ENCODE data around the gene PDK4.
"Not testable (repeated sequence)": the region's sequence is repeated elsewhere in the genome, so short reads cannot be mapped to it uniquely, and the experiment has no call there.

Gene PDK4

DNA sequence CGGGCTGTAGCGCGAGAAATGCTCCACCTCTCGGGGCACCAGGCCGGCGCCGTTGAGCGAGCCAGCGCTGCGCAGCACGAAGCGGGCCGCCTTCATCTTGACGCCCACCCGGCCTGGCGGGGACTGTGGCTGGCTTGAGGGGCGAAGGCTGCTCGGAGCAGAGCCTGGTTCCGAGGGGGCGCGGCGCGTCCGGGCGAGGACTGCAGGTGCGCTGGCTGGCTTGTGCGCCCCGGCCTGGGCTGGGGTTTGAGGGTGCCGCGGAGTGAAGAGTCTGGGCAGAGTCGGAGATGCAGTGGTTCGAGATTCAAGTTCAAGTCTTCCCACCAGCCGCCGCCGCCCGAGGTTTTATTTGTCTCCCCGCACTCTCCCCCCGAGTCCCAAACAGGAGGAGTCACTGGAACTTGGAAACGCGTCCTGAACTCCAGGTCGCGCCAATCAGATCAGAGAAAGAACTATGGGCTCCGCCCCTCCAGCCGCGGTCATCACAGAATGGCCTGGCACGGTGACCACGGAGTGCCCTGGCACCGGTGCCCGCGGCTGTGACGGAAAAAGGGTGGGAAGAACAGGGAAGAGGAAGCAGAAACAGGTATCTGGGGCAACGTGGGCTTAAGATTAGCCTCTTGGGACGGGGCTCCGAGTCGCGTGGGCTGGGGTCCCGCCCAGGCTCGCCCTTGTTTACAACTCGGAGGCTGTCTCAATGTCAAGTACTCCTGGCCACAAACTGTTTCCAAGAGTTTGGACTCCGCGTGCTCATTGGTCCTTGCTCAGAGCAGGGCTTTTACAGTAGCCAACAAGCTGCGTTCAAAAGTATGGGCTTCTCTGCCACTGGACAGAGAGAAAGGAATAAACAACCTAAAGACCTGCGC, at the start of gene PDK4:
Gene PDK4 (minus strand): TSS at position 319 of the 866 bp plus-strand sequence. CDS start 223 bp downstream, at position 96.
- DNase-seq = peak; percentile 19

DNA sequence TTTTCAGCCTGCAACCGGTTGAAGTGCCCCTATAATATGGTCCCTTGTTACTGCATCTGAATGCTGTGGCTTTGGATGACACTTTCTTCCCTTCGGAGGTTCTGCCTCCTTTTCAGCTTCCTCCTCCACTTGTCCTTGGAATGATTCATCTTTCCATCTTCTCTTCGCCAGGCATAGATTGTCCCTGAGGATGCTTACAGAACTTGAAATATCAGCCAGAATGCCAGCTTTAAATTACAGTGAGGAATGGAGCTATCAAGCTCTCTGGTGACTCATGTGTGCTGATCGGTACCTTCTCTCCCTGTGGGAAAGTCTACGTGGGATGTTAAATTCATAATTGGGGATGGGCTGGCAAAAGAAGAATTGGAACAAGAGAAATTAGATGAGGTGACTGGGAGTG, 45.9 kb upstream of the PDK4 start:
- DNase-seq = no peak

DNA sequence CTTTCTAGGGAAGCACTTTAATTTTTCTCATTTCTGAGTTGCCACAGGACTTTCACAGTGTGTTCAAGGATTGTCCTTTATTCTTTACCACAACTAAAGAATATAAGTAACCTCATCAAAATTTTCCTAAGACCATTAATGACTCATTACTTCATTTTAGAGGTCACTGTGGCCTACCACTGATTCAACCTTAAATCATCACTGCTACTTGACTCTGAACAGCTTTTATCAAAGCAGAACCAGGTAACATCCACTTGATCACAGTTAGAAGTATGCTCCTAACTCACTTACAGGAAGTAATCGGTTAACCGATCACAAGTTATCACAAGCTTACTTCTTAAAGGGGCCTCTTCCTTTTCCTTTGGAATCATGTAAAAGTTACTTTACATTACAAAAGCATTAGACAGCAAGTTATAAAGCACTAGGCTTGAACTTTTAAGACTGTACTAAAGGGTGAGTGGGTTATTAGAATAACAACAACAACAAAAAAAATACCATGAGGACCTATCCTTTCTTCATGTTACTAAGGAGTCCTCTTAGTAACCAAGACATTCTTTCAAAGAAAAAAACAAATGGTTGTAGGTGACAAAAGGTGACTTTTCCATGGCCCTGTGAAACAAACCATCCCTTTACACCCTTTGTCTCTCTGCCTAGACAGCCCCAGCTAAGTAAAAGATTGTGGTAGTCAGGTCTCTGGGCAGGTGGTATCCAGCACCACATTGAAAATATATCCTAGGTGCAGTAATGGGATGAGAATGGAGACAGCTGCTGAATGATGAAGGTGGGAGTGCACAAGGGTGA, 40.0 kb upstream of the PDK4 start:
- DNase-seq = peak; percentile 19

DNA sequence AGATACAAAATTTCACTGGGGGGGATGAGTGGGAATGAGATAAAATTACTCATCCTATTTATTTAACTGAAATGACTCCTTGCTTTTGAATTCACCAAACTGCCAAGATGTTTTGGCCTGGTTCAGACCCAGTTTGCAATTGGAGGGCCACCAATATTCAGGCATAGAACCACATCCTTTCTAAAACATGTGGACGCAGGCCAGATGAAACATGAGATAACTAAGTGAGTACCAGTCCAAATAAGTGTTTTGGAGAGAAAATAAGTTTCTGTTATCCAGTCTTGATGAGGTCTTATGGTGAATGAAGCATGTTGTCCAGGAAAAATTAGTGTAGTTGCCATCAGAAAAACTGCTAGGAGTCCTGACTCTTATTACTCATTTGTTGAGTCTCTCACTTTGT, 36.3 kb upstream of the PDK4 start:
- no peak for DNase-seq

DNA sequence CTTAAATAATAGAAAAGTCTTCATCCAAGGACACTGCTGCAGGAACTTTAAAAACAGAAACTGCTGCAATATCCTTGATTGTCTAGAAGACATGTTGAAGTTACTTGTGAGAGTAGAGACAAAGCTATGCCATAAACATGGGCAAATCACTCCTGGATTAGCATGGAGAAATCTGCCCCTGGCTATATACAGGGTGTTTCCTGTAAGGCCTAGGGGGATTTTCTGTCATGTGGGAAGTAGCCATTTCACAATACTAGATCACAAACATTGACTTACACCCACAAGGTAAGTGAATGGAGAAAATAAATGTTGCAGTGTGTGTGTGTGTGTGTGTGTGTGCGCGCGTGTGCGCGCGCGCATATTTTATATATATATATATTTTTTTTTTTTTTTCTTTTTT, 35.2 kb upstream of the PDK4 start:
- DNase-seq = no peak

DNA sequence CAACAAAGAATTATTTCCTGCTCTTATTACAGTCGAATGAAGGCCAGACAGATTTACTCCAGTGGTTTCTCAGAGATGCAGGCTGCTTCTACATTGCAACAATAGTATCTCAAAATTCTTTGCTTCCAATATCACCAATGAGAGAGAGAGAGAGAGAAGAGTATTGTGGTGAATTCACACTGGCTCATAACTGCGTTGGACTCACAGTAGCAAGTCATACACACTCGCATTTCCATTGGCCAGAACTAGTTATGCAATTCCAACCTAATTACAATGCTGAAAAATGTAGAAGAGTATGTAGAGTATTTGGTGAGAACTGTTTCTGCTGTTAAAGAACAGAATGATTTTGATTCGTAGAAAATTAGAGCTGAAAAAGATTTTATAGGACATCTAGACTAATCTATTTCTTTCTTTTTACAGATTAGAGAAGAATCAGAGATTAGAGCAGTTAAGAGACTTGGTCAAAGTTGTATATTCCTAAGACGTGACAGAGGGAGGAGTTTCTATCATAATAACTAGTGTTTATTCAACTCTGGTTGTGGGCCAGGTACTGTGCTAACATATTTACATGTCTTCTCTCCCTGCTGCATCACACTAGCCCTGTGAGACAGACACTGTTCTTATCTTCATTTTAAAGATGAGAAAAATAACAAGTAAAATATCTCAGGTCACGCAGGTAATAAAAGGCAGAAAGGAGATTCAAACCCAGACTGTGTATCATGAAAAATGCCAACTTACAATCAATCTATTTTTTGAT, 34.6 kb upstream of the PDK4 start:
- DNase-seq = no peak

DNA sequence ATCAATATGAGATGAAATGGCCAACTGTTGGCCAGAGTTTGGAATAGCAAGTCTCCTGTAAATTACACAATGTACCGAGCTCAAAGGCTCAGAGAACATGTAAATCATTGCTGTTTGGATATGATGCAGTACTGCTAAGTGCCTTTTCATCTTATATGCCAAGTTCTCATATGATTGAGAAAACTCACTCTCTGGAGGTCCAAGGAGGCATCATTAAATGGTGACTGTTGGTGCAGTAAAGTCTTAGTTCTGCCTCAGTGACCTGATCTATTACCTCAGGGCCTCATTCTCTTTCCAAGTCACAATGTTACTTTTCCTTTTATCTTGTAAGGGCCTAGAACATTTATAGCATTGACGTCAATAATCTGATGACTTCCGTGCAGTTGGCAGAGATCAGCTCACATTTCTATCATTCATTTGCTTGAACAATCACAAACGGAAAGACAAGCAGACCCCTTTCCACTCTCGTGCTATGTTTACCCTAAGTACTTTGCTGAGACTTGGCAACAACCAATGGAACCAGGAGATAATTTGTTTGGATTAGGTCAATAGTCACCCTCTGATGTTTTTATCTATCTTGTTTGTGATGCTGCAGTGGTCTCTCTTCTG, 32.6 kb upstream of the PDK4 start:
- DNase-seq = no peak

DNA sequence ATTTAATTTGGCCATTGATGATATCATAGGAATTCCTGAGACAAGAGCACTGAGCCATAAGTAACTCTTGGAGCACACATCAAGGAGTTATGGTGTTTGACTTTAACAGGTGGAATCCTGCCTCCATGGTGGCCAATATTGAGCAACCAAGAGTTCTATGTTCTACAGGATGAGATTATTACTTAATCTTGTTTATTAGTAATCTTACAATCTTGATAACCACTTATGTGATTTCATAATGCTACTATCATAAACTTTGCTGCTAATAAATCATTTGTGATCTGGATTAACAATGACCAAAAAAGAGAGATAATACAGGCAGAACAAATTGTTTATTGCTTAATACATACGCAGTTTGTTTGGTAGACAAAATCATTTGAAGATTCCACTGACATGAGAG, 27.5 kb upstream of the PDK4 start:
- DNase-seq = no peak

DNA sequence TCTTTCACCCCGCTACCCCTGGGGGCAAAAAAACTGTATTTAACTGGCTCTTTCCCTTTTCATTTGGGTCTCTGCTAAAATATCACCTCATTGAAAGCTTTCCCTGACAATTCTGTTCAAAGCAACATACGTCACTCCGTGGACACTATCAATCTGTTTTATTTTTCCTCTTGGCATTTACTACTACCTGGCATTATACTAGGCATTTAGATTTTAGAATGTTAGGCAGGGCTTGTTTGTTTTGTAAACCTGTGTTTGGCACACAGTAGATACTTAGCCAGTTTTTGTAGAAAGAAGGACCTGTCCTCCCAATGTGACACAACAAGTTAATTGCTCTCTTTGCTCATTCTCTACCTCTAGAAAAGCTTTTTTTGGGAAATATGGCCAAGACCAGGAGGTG, 26.5 kb upstream of the PDK4 start:
- DNase-seq = no peak

DNA sequence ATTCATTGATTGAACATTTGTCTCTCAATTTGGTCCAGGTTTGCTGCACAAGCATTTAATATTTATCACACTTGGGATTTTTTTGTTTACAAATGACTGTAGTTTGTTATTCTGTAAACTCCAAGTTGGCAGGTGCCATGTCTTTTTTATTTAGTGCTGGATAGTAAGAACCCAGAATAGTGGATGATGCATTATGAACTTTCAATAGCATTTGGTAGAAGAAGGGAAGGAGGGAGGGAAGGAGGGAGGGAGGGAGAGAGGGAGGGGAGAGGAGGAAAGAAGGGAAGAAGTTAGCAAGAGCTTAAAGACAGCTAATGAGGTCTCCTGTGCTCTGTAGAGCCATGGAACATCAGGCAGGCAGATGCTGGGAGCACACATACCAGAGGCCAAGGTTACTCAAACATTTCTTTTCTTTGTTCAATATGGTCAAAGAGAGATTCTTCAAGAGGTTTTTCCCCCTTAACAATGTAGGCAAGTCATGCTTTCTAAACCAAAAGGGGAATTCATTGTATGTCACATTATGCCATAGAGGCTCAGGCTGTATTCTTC, 25.8 kb upstream of the PDK4 start:
- no peak for DNase-seq

DNA sequence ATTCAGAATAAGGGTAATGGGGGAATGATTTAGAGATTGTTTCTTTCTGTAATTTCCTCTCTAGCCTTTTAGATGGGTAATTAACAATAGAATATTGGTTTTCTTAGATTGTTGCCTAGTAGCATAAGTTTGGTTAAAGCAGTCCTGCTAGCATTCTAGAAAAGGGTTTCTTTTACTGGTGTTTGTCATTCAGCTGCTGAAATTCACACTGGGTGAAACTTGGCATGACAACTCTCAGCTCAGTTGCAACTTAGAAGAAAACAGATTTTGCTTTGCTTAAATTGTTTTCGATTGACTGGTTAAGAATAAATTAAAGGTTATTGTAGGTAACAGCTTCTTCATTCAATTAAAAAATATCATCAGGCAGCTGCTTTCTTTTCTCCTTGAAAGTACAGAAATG, 25.1 kb upstream of the PDK4 start:
- no peak for DNase-seq

DNA sequence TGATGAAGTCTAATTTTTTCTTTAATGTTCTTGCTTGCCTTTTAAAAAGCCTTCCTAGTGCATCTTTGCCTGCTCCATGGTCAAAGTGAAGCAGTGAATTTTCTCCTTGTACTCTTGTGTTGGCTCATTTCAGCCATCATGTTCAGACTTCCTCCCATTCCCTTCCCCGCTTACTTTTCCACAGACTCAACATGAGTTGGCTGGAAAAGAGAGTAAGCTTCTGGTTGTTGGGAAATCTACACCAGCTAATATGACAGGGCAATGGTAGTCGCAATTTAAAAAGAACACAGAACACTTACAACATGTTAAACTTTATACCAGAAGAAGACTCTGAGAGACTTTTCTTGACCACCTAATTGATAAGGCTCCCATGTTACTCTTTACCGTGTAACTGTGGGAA, 24.3 kb upstream of the PDK4 start:
- DNase-seq = no peak

DNA sequence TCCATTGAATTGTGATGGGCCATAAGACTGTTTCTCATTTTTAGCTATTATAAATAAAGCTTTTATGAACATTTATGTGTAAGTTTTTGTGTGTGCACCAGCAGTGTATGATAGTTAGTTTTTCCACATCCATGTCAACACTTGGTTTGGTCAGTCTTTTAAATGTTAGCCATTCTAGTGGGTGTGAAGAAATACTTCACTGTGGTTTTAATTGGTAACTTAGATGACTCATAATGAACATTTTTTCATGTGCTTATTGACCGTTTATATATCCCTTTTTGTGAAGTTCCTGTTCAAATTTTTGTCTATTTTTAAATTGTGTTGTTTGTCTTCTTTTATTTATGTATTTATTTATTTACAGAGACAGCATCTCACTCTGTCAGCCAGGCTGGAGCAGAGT, 23.6 kb upstream of the PDK4 start:
- no peak for DNase-seq

DNA sequence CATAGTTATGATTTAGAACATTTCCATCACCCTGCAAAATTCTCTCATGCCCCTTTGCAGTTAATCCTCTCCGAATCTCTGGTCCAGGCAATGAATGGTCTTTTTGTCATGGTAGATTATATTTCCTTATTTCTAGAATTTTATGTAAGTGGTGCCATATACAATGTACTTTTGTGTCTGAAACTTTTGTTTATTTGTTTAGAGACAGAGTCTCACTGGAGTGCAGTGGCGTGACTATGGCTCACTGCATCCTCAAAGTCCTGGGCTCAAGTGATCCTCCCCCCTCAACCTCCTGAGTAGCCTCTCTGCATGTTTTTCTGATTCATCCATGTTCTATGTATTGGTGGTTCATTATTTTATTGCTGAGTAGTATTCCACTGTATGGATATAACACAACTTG, 23.2 kb upstream of the PDK4 start:
- DNase-seq = no peak

DNA sequence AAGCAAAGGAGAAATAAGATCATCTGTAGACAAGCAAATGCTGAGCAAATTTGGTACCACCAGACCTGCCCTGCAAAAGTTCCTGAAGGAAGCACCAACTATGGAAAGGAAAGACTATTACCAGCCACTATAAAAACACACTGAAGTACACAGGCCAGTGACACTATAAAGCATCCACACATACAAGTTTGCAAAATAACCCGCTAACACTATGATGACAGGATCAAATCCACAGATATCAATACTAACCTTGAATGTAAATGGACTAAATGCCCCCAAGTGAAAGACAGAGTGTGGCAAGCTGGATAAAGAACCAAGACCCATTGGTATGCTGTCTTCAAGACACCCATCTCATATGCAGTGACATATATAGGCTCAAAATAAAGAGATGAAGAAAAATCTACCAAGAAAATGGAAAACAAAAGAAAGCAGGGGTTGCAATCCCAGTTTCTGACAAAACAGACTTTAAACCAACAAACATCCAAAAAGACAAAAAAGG, 18.2 kb upstream of the PDK4 start:
- no peak for DNase-seq

DNA sequence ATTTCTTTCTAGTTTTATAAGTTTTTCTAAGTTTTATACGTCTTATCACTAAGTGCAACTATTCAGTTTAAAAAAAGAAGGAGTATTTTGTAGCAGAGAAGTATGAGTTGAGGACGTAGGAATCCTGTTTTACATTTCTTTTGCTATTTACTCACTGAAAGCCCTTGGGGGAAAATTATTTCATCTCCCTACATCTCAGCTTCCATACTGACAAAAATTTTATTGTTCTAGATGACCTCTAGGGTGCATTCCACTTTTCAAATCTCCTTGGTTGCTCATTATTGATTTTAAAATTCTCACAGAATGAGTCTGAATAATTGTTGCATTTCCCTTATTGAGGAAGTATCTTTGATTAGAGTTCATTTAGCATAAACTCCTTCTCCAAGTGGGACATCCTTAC, 14.9 kb upstream of the PDK4 start:
- no peak for DNase-seq

DNA sequence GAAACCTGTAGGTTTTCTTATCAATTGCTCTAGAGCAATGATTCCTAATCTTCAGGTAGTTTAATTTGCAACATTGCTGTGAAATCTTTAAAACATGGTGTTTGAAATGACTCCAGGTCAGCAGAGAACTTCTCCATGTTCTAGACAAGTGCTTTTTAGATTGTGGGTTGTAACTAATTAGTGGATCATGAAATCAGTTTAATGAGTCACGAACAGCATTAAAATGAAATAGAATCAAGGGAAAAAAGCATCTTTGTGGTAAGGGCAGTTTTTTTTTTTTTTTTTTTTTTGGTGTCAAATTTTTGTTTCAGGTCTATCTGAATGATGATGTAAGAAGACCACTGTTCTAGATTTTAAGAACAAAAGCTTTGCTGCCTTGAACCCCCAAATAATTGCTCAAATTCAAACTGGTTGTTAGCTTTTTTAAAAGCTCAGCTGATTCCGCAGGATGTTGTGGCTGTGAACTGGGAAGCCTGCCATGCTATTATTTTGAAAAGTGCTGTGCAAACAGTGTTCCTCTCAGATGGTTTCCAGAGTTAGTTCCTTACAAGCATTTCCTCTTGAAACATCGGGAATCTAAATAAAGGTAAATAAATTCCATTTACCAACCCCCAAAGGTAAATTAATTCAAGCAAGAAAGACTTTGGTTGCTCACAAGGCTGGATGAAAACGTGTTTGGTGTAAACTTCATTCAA, 13.1 kb upstream of the PDK4 start:
- peak; percentile 75 for DNase-seq

DNA sequence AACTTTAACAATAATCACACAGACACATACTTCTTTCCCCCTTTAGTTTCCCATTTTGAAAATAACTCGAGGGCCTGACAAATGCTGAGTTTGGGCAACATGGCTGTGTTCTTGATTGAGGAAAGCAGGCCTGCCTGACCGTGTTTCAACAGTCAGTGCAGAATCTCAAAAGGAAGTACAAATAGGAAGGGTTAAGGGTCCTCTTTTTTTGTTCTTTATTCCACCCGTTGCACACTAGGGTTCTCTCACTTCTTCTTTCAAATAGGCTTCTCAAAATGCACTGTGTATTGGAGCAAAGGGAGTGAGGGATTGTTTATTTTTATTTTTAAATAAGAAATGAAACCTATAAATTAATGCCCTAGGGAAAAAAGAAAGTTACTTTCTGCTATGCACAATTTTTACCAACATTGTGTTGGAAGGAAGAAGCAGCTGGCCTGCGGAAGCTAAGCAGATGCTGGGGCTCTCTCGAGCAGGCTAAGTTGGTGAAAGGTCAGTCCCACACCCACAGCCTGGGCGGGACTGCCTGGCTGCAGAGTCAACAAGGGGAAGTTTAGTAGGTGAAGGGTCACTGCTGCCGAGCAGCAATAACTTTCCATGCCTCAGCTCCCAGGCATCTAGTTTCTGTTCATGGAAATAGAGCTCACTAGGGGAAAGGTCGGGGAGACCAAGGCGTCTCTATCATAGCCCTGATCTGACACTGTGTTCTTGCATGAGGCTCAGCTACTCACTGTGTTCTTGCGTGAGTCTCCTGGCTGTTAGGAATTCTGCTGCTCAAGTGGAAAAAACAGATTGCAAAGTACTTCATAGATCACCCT, 12.2 kb upstream of the PDK4 start:
- peak; percentile 75 for DNase-seq

DNA sequence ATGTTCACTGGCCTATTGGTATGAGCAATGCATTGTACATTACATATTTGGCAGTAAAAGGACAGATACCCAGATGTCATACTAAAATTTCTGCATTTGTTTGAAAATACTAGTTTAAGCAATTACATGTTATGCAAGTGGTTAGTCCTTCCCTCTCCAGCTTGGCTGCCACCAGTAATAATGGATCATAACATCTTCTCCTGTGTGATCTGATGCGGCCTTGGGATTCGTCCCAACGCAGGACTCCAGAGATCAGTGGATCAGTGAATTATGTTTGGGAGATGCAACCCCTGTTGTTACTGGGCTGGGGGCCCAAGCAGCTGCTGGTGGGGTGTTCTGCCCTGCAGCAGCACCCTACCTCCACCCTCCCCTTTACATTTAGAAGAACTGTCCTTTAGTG, 11.2 kb upstream of the PDK4 start:
- DNase-seq = no peak

DNA sequence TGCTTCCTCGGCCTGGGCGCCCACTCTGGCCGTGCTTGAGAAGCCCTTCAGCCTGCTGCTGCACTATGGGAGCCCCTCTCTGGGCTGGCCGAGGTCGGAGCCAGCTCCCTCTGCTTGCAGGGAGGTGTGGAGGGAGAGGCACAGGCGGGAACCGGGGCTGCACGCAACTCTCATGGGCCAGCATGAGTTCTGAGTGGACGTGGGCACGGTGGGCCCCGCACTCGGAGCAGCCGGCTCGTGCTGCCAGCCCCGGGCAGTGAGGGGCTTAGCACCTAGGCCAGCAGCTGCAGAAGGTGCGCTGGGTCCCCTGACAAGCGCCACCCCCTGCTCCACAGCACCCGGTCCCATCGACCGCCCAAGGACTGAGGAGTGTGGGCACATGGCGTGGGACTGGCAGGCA, 9.0 kb upstream of the PDK4 start:
- DNase-seq = no peak

DNA sequence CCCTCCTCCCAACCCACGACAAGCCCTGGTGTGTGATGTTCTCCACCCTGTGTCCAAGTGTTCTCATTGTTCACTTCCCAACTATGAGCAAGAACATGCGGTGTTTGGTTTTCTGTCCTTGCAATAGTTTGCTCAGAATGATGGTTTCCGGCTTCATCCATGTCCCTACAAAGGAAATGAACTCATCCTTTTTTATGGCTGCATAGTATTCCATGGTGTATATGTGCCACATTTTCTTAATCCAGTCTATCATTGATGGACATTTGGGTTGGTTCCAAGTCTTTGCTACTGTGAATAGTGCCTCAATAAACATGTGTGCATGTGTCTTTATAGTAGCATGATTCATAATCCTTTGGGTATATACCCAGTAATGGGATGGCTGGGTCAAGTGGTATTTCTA, 8.5 kb upstream of the PDK4 start:
- not testable (repeated sequence) for DNase-seq

Measured in DMS79 (cell line).